Measurements from ENCODE around the gene MLIP.

GRCh38 chr6:54106727-54107126, 4.5 kb upstream of the MLIP start:
- TF ChIP-seq, protein P1, sequence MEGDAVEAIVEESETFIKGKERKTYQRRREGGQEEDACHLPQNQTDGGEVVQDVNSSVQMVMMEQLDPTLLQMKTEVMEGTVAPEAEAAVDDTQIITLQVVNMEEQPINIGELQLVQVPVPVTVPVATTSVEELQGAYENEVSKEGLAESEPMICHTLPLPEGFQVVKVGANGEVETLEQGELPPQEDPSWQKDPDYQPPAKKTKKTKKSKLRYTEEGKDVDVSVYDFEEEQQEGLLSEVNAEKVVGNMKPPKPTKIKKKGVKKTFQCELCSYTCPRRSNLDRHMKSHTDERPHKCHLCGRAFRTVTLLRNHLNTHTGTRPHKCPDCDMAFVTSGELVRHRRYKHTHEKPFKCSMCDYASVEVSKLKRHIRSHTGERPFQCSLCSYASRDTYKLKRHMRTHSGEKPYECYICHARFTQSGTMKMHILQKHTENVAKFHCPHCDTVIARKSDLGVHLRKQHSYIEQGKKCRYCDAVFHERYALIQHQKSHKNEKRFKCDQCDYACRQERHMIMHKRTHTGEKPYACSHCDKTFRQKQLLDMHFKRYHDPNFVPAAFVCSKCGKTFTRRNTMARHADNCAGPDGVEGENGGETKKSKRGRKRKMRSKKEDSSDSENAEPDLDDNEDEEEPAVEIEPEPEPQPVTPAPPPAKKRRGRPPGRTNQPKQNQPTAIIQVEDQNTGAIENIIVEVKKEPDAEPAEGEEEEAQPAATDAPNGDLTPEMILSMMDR (IDR thresholded peaks at IDR 0.05), result no peak
- TF ChIP-seq EP300 (IDR thresholded peaks at IDR 0.05) (no peak), POLR2A (IDR thresholded peaks at IDR 0.05) (no peak), POLR2AphosphoS5 (IDR thresholded peaks at IDR 0.05) (no peak)

Data from gastroesophageal sphincter (tissue), 3 donors.